ENCODE measurements around the gene ETV5. TPM values are rescaled to one million over a fixed set of nuclear protein-coding genes. Genes with fewer than 3 reads are reported as not detected.

ETV5 gene
- total and polyA plus RNA-seq, 10 of the 15 experiments (the other 5 are each of a cell fraction or from before 2014, with no cell fraction given): 5.0 to 18.4 (median 7.4) TPM

DNA sequence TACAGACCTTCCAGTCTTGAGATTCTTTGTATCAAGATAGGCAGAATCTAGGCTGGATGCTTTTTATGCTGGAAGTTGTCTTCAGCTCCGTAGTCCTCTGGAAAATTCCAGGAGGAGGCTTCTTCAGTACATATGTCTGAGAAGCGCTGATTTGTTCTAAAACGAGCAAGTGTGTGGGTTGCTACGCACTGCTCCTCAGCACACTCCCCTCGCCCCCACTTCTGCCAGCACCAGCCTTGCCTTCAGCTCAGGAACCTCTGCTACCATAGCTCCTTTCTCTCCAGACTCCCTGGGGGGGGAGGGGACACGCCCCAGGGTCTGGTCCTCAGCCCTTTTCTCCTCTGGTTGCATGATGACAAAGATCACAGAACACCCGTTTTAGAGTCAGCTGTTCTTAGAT lies 95.6 kb downstream of the ETV5 start:
- FAIRE-seq: no peak
- Histone ChIP-seq H3K4me3 (no peak overlapping the region), H3K4me2 (ENCODE audit: control insufficient read depth, insufficient read depth) (no peak overlapping the region), H4K20me1 (ENCODE audit: control insufficient read depth, insufficient read depth) (no peaks in the 10 kb centered on the region), H3K9ac (ENCODE audit: control insufficient read depth, insufficient read depth, low read length) (no peak overlapping the region), H3K27me3 (replicated peaks in 1 of 2; ENCODE audit: control insufficient read depth in 2 of 2, insufficient read depth in 2 of 2, low read length in 1 of 2) (no peaks in the 10 kb centered on the region; a peak in 1 of 4 replicates), H2AFZ (ENCODE audit: control insufficient read depth, low read depth, low read length) (no peak overlapping the region), H3K79me2 (ENCODE audit: control insufficient read depth, insufficient read depth, low read length) (no peaks in the 10 kb centered on the region), H3K9me3 (replicated peaks; ENCODE audit: control insufficient read depth, insufficient read depth, low read length) (peaks cover 3% of the 10 kb centered on the region; the same call in 2 of the 3 replicates), H3K4me1 (ENCODE audit: control insufficient read depth, insufficient read depth, low read length) (no peaks in the 10 kb centered on the region), H3K27ac (ENCODE audit: control insufficient read depth, insufficient read depth) (no peak overlapping the region), H3K36me3 (ENCODE audit: control insufficient read depth in 2 of 2, insufficient read depth in 2 of 2, low read length in 1 of 2) (no peaks in the 10 kb centered on the region)
- BruUV-seq (replicated peaks): no TSS peak
- DNase-seq (ENCODE audit: low read depth, low spot score): no peak
- RAD21 ChIA-PET (ENCODE audit: unreplicated experiment): no interaction called here
- POLR2A ChIA-PET: no interaction called here
- intact Hi-C loops (cut with micrococcal nuclease; ENCODE audit: unreplicated experiment): no loop called here
- no peak for TF ChIP-seq HSF1 (IDR thresholded peaks at IDR 0.05; ENCODE audit: low read depth, low read length)
- no peak for TF ChIP-seq YBX1 (IDR thresholded peaks at IDR 0.05)
- TF ChIP-seq, protein P1, sequence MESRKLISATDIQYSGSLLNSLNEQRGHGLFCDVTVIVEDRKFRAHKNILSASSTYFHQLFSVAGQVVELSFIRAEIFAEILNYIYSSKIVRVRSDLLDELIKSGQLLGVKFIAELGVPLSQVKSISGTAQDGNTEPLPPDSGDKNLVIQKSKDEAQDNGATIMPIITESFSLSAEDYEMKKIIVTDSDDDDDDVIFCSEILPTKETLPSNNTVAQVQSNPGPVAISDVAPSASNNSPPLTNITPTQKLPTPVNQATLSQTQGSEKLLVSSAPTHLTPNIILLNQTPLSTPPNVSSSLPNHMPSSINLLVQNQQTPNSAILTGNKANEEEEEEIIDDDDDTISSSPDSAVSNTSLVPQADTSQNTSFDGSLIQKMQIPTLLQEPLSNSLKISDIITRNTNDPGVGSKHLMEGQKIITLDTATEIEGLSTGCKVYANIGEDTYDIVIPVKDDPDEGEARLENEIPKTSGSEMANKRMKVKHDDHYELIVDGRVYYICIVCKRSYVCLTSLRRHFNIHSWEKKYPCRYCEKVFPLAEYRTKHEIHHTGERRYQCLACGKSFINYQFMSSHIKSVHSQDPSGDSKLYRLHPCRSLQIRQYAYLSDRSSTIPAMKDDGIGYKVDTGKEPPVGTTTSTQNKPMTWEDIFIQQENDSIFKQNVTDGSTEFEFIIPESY (IDR thresholded peaks at IDR 0.05): no peak
- TF ChIP-seq GATAD2B (conservative IDR thresholded peaks at IDR 0.05; ENCODE audit: low read depth): no peak
- TF ChIP-seq SREBF2 (IDR thresholded peaks at IDR 0.05; ENCODE audit: low read length): no peak
- no peak for TF ChIP-seq TARDBP (IDR thresholded peaks at IDR 0.05; ENCODE audit: borderline replicate concordance)
- no peak for TF ChIP-seq CHD2 (IDR thresholded peaks at IDR 0.05; ENCODE audit: borderline replicate concordance, low read depth, low read length)
- TF ChIP-seq ATF7 (IDR thresholded peaks at IDR 0.05; ENCODE audit: low read depth): no peak
- no peak for TF ChIP-seq SP1 (IDR thresholded peaks at IDR 0.05; ENCODE audit: low read depth, low read length)
- TF ChIP-seq, protein P2, sequence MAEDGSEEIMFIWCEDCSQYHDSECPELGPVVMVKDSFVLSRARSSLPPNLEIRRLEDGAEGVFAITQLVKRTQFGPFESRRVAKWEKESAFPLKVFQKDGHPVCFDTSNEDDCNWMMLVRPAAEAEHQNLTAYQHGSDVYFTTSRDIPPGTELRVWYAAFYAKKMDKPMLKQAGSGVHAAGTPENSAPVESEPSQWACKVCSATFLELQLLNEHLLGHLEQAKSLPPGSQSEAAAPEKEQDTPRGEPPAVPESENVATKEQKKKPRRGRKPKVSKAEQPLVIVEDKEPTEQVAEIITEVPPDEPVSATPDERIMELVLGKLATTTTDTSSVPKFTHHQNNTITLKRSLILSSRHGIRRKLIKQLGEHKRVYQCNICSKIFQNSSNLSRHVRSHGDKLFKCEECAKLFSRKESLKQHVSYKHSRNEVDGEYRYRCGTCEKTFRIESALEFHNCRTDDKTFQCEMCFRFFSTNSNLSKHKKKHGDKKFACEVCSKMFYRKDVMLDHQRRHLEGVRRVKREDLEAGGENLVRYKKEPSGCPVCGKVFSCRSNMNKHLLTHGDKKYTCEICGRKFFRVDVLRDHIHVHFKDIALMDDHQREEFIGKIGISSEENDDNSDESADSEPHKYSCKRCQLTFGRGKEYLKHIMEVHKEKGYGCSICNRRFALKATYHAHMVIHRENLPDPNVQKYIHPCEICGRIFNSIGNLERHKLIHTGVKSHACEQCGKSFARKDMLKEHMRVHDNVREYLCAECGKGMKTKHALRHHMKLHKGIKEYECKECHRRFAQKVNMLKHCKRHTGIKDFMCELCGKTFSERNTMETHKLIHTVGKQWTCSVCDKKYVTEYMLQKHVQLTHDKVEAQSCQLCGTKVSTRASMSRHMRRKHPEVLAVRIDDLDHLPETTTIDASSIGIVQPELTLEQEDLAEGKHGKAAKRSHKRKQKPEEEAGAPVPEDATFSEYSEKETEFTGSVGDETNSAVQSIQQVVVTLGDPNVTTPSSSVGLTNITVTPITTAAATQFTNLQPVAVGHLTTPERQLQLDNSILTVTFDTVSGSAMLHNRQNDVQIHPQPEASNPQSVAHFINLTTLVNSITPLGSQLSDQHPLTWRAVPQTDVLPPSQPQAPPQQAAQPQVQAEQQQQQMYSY (CRISPR knock-in tag; IDR thresholded peaks at IDR 0.05): no peak
- no peak for TF ChIP-seq EGR1 (IDR thresholded peaks at IDR 0.05; ENCODE audit: borderline replicate concordance in 1 of 2, low read depth in 2 of 2, low read length in 2 of 2)
- no peak for TF ChIP-seq SMARCA5 (IDR thresholded peaks at IDR 0.05)
- no peak for TF ChIP-seq CREM (IDR thresholded peaks at IDR 0.05; ENCODE audit: low read depth)
- no peak for TF ChIP-seq POU2F2 (IDR thresholded peaks at IDR 0.05; ENCODE audit: borderline replicate concordance, low read depth, low read length)
- TF ChIP-seq NR2C2 (IDR thresholded peaks at IDR 0.05; ENCODE audit: borderline replicate concordance, control insufficient read depth, insufficient read length, low read depth): no peak
- TF ChIP-seq SIN3A (IDR thresholded peaks at IDR 0.05; ENCODE audit: low read depth, low read length): no peak
- CTCF ChIA-PET: interaction anchor here (0.8 kb wide), 1 partner anchor 208 kb away, joined by 3 read pairs; no protein-coding TSS in a partner anchor
- in situ Hi-C loops (cut with MboI): no loop called here
- SMC1A ChIA-PET (ENCODE audit: uncharacterized antibody, unreplicated experiment): interaction anchor here (0.6 to 1.4 kb wide), 4 partner anchors 17 to 199 kb away, joined by 3 to 4 read pairs (median 3); no protein-coding TSS in a partner anchor
- 20% methylated on average over 7 of the region's 7 CpGs for WGBS (ENCODE audit: insufficient coverage, insufficient replicate concordance, low lambda C conversion rate, missing lambda C conversion rate)
- no peak for ATAC-seq

All from GM12878 (cell line).